Central memory CD4-positive, alpha-beta T cell (primary cell): ENCODE measurements around the gene PRKG1.
"Not testable (repeated sequence)": the region's sequence is repeated elsewhere in the genome, so short reads cannot be mapped to it uniquely, and the experiment has no call there.

Experiments used
- DNase-seq: peaks from one replicate; pipeline ENCODE4 v3.0.0; 2022

Gene PRKG1

GRCh38 chr10:51683031-51683691 lies 608.9 kb downstream of the PRKG1 start:
- DNase-seq = no peak

- no peak for DNase-seq
Observed at GRCh38 chr10:51685768-51686167, 611.5 kb downstream of the PRKG1 start.

- no peak for DNase-seq
Observed at GRCh38 chr10:51687296-51687695, 613.0 kb downstream of the PRKG1 start.

- not testable (repeated sequence) for DNase-seq
Observed at GRCh38 chr10:51688826-51689225, 614.5 kb downstream of the PRKG1 start.

GRCh38 chr10:51689536-51689935 lies 615.2 kb downstream of the PRKG1 start:
- no peak for DNase-seq

GRCh38 chr10:51691135-51691534 lies 616.8 kb downstream of the PRKG1 start:
- DNase-seq = no peak

GRCh38 chr10:51694086-51694768 lies 619.9 kb downstream of the PRKG1 start:
- DNase-seq = no peak

GRCh38 chr10:51696251-51696650 lies 622.0 kb downstream of the PRKG1 start:
- no peak for DNase-seq

- no peak for DNase-seq
Observed at GRCh38 chr10:51698473-51699063, 624.3 kb downstream of the PRKG1 start.

- DNase-seq = no peak
Observed at GRCh38 chr10:51699145-51699474, 624.8 kb downstream of the PRKG1 start.

GRCh38 chr10:51699475-51700227 lies 625.4 kb downstream of the PRKG1 start, which contains the start of gene CSTF2T:
CSTF2T (minus strand) TSS chr10:51699595; CDS start chr10:51699549, 46 bp downstream.
- peak; percentile 93 for DNase-seq

- DNase-seq = no peak
Observed at GRCh38 chr10:51700228-51700817, 626.0 kb downstream of the PRKG1 start.

GRCh38 chr10:51705774-51706173 lies 631.5 kb downstream of the PRKG1 start:
- no peak for DNase-seq

GRCh38 chr10:51706225-51706624 lies 631.9 kb downstream of the PRKG1 start:
- DNase-seq = no peak

GRCh38 chr10:51707392-51707791 lies 633.1 kb downstream of the PRKG1 start:
- no peak for DNase-seq

GRCh38 chr10:51707821-51708424 lies 633.6 kb downstream of the PRKG1 start:
- no peak for DNase-seq

- no peak for DNase-seq
Observed at GRCh38 chr10:51708609-51709008, 634.3 kb downstream of the PRKG1 start.

- no peak for DNase-seq
Observed at GRCh38 chr10:51709324-51709972, 635.2 kb downstream of the PRKG1 start.

GRCh38 chr10:51711519-51711891 lies 637.2 kb downstream of the PRKG1 start:
- no peak for DNase-seq

GRCh38 chr10:51716981-51717380 lies 642.7 kb downstream of the PRKG1 start:
- no peak for DNase-seq

- DNase-seq = no peak
Observed at GRCh38 chr10:51718804-51719291, 644.6 kb downstream of the PRKG1 start.

- no peak for DNase-seq
Observed at GRCh38 chr10:51724038-51724437, 649.8 kb downstream of the PRKG1 start.
